GM12891 (cell line): Measurements from ENCODE around the gene MYL3.

Source experiments
- POLR2A ChIP-seq: IDR thresholded peaks from 2 replicates; pipeline ENCODE4 v1.6.1; 2011; ENCODE audit warnings: low read depth, low read length, control low read depth
- POLR2AphosphoS5 ChIP-seq: IDR thresholded peaks from 2 replicates; pipeline ENCODE4 v1.6.1; 2011; ENCODE audit warnings: low read depth, low read length, control low read depth

- TF ChIP-seq POLR2A (no peak), POLR2AphosphoS5 (no peak)
Measured at GRCh38 chr3:46830801-46831200, 32.4 kb downstream of the MYL3 start.
